MCF 10A (cell line): ENCODE data around the gene PCDHA11. TPM values are rescaled to one million over a fixed set of nuclear protein-coding genes. Genes with fewer than 3 reads are reported as not detected.
"Not testable (repeated sequence)": the region's sequence is repeated elsewhere in the genome, so short reads cannot be mapped to it uniquely, and the experiment has no call there.

Source experiments
- BruUV-seq: library from RNA; stranded (reverse); fragments of 400-500 nt; replicated peaks from 2 replicates; lab custom pipeline; 2021; lab: Mats Ljungman, UMichigan
- CTCF ChIA-PET: fragments of 300-600 bp; sonication (Branson Sonifier 250); formaldehyde crosslinking; extraction: SDS; loops from one replicate; lab custom pipeline; 2021; ENCODE audit warnings: antibody characterized with exemption, inconsistent platforms; lab: Yijun Ruan, JAX
- POLR2A ChIA-PET: fragments of 300-600, 350-650 bp; sonication (Branson Sonifier 250); formaldehyde crosslinking; extraction: SDS; loops from one replicate; lab custom pipeline; 2020; ENCODE audit warnings: antibody characterized with exemption, inconsistent platforms; lab: Yijun Ruan, JAX
- DNase-seq: peaks from one replicate; pipeline ENCODE4 v3.0.0-alpha.2; 2018; ENCODE audit not compliant: unreplicated experiment
- H3K27ac Mint-ChIP-seq: one replicate; pipeline ENCODE4 v1.8.0; 2022; ENCODE audit warnings: mild to moderate bottlenecking, low read depth, mixed read lengths; ENCODE audit not compliant: unreplicated experiment
- H3K27me3 Mint-ChIP-seq: one replicate; pipeline ENCODE4 v1.8.0; 2022; ENCODE audit warnings: mixed read lengths; ENCODE audit not compliant: insufficient read depth, unreplicated experiment
- H3K36me3 Mint-ChIP-seq: one replicate; pipeline ENCODE4 v1.8.0; 2022; ENCODE audit warnings: mild to moderate bottlenecking, moderate library complexity, mixed read lengths; ENCODE audit not compliant: insufficient read depth, unreplicated experiment
- H3K4me1 Mint-ChIP-seq: one replicate; pipeline ENCODE4 v1.8.0; 2022; ENCODE audit warnings: mixed read lengths; ENCODE audit not compliant: insufficient read depth, unreplicated experiment
- H3K4me3 Mint-ChIP-seq: one replicate; pipeline ENCODE4 v1.8.0; 2022; ENCODE audit warnings: mild to moderate bottlenecking, moderate library complexity, mixed read lengths; ENCODE audit not compliant: unreplicated experiment
- H3K9me3 Mint-ChIP-seq: one replicate; pipeline ENCODE4 v1.8.0; 2022; ENCODE audit warnings: mixed read lengths; ENCODE audit not compliant: unreplicated experiment
- intact Hi-C: fragments of 100-400 bp; cut with micrococcal nuclease; formaldehyde crosslinking; loops from 2 replicates; pipeline ENCODE4 v1.14.1; 2022
- total RNA-seq: library from RNA; stranded (reverse); gene quantifications from 2 replicates; pipeline ENCODE4 v1.2.3, GENCODE V29; 2022
- TF ChIP-seq, protein P1 (sequence below): fragments of 200-600 bp; IDR thresholded peaks from one replicate; pipeline ENCODE4 v1.8.0; 2022; ENCODE audit warnings: antibody characterized with exemption, mild to moderate bottlenecking; ENCODE audit not compliant: unreplicated experiment

The PCDHA11 gene
- total RNA-seq, 1 experiment from 2014 or later = 0.49 TPM

DNA sequence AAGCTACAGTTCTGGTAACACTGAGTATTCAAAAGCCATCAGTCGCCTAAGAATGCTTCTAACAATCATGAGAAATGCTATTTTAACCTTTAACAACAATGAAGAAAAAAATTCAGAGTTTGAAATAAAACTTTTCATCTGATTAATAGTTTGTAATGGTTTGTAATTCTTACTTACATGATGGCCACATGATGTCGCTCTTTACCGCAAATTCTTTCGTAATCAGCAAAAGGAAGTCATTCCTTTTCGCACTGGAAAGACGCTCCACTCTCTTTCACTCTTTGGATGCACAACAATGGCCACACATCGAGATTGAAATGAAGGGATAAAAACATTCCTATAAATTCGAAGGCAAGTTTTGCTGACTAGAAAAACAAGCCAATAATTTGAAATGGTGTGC lies 34.8 kb upstream of the PCDHA11 start, which contains the start of gene PCDHA7:
PCDHA7 (plus strand) TSS at position 277 of the 400 bp plus-strand sequence; CDS start at position 392, 115 bp downstream.
- Mint-ChIP-seq H3K27ac (no peak within 1 kb of the TSS), H3K27me3 (no peaks in the 10 kb centered on the region), H3K4me1 (no peaks in the 10 kb centered on the region), H3K36me3 (no peaks in the 10 kb centered on the region), H3K4me3 (no peak within 1 kb of the TSS), H3K9me3 (peaks cover 17% of the 10 kb centered on the region)
- TF ChIP-seq, protein P1, sequence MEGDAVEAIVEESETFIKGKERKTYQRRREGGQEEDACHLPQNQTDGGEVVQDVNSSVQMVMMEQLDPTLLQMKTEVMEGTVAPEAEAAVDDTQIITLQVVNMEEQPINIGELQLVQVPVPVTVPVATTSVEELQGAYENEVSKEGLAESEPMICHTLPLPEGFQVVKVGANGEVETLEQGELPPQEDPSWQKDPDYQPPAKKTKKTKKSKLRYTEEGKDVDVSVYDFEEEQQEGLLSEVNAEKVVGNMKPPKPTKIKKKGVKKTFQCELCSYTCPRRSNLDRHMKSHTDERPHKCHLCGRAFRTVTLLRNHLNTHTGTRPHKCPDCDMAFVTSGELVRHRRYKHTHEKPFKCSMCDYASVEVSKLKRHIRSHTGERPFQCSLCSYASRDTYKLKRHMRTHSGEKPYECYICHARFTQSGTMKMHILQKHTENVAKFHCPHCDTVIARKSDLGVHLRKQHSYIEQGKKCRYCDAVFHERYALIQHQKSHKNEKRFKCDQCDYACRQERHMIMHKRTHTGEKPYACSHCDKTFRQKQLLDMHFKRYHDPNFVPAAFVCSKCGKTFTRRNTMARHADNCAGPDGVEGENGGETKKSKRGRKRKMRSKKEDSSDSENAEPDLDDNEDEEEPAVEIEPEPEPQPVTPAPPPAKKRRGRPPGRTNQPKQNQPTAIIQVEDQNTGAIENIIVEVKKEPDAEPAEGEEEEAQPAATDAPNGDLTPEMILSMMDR = no peak
- ChIA-PET CTCF (interaction anchor here (0.6 kb wide), 1 partner anchor 223 kb away, joined by 3 read pairs; no protein-coding TSS in a partner anchor), POLR2A (interaction anchor here (1.7 kb wide), 1 partner anchor 207 kb away, joined by 4 read pairs; no protein-coding TSS in a partner anchor)
- intact Hi-C loops = no loop called here
- no peak for DNase-seq
- no TSS peak for BruUV-seq

DNA sequence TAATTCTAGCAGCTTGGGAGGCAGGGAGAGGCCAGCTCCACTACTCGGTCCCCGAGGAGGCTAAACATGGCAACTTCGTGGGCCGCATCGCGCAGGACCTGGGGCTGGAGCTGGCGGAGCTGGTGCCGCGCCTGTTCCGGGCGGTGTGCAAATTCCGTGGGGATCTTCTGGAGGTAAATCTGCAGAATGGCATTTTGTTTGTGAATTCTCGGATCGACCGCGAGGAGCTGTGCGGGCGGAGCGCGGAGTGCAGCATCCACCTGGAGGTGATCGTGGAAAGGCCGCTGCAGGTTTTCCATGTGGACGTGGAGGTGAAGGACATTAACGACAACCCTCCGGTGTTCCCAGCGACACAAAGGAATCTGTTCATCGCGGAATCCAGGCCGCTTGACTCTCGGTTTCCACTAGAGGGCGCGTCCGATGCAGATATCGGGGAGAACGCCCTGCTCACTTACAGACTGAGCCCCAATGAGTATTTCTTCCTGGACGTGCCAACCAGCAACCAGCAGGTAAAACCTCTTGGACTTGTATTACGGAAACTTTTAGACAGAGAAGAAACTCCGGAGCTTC lies 34.2 kb upstream of the PCDHA11 start:
- BruUV-seq, H3K4me1 Mint-ChIP-seq, H3K4me3 Mint-ChIP-seq, DNase-seq, H3K36me3 Mint-ChIP-seq, H3K27me3 Mint-ChIP-seq, intact Hi-C loops, H3K27ac Mint-ChIP-seq: not testable (repeated sequence)
- CTCF ChIA-PET = interaction anchor here (0.6 kb wide), 1 partner anchor 223 kb away, joined by 3 read pairs; no protein-coding TSS in a partner anchor
- POLR2A ChIA-PET = interaction anchor here (1.7 kb wide), 1 partner anchor 206 kb away, joined by 4 read pairs; no protein-coding TSS in a partner anchor
- peaks cover 20% of the 10 kb centered on the region for H3K9me3 Mint-ChIP-seq

DNA sequence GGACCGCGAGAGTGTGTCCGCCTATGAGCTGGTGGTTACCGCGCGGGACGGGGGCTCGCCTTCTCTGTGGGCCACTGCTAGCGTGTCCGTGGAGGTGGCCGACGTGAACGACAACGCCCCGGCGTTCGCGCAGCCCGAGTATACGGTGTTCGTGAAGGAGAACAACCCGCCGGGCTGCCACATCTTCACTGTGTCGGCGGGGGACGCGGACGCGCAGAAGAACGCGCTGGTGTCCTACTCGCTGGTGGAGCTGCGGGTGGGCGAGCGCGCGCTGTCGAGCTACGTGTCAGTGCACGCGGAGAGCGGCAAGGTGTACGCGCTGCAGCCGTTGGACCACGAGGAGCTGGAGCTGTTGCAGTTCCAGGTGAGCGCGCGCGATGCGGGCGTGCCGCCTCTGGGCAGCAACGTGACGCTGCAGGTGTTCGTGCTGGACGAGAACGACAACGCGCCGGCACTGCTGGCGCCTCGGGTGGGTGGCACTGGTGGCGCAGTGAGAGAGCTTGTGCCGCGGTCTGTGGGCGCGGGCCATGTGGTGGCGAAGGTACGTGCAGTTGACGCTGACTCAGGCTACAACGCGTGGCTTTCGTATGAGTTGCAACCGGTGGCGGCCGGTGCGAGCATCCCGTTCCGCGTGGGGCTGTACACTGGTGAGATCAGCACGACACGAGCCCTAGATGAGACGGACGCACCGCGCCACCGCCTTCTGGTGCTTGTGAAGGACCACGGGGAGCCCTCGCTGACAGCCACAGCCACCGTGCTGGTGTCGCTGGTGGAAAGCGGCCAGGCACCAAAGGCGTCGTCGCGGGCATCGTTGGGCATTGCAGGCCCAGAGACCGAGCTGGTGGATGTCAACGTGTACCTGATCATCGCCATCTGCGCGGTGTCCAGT lies 32.9 kb upstream of the PCDHA11 start:
- no TSS peak for BruUV-seq
- CTCF ChIA-PET = interaction anchor here (0.6 kb wide), 1 partner anchor 260 kb away, joined by 3 read pairs; no protein-coding TSS in a partner anchor
- H3K36me3 Mint-ChIP-seq = no peaks in the 10 kb centered on the region

More for the DNA sequence above, 32.9 kb upstream of the PCDHA11 start:
- POLR2A ChIA-PET = no interaction called here
- H3K27ac Mint-ChIP-seq = no peak overlapping the region
- intact Hi-C loops = no loop called here
- TF ChIP-seq, protein P1 = no peak
- H3K9me3 Mint-ChIP-seq = peaks cover 30% of the 10 kb centered on the region
- no peaks in the 10 kb centered on the region for H3K27me3 Mint-ChIP-seq
- H3K4me3 Mint-ChIP-seq = no peak overlapping the region
- H3K4me1 Mint-ChIP-seq = no peaks in the 10 kb centered on the region
- no peak for DNase-seq
